WTC11 (cell line): ENCODE data around the gene VKORC1.

Experiments
- TF ChIP-seq, protein P1 (sequence below): sonication (generic); formaldehyde crosslinking; IDR thresholded peaks from 2 replicates; pipeline ENCODE4 v1.8.0; 2022; ENCODE audit warnings: mild to moderate bottlenecking, missing genetic modification reagents
- TF ChIP-seq, protein P2 (sequence below): sonication (generic); formaldehyde crosslinking; IDR thresholded peaks from 2 replicates; pipeline ENCODE4 v1.8.1; 2022; ENCODE audit warnings: low read depth, mild to moderate bottlenecking, moderate library complexity, missing genetic modification reagents, borderline replicate concordance
- TF ChIP-seq, protein P3 (sequence below): sonication (generic); formaldehyde crosslinking; IDR thresholded peaks from 2 replicates; pipeline ENCODE4 v1.8.1; 2023; ENCODE audit warnings: mild to moderate bottlenecking, missing genetic modification reagents, borderline replicate concordance
- TF ChIP-seq, protein P4 (sequence below): fragments of 200-600 bp; IDR thresholded peaks from 2 replicates; pipeline ENCODE4 v1.8.0; 2022; ENCODE audit warnings: antibody characterized with exemption

DNA sequence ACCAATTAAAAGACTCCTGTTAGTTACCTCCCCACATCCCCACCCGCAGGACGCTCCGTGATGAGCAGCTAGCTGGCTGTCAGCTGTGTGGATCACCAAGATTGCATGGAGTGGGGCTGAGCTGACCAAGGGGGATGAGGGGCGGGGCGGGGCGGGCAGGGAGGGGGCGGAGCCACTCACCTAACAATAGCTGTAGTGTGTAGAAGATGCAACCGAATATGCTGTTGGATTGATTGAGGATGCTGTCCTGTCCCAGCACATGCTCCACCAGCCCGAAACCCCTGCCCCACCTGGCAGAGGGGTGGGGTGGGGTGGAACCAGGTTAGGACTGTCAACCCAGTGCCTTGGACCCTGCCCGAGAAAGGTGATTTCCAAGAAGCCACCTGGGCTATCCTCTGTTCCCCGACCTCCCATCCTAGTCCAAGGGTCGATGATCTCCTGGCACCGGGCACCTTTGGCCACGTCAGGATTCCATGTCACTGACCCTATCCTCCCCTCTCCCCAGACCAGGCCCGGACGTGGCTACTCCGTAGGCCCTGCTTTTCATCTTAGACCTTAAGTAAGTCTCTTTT lies 1.4 kb downstream of the VKORC1 start:
- TF ChIP-seq, protein P1, sequence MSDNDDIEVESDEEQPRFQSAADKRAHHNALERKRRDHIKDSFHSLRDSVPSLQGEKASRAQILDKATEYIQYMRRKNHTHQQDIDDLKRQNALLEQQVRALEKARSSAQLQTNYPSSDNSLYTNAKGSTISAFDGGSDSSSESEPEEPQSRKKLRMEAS (CRISPR knock-in tag), result no peak
- TF ChIP-seq, protein P2, sequence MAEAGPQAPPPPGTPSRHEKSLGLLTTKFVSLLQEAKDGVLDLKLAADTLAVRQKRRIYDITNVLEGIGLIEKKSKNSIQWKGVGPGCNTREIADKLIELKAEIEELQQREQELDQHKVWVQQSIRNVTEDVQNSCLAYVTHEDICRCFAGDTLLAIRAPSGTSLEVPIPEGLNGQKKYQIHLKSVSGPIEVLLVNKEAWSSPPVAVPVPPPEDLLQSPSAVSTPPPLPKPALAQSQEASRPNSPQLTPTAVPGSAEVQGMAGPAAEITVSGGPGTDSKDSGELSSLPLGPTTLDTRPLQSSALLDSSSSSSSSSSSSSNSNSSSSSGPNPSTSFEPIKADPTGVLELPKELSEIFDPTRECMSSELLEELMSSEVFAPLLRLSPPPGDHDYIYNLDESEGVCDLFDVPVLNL, result no peak
- TF ChIP-seq, protein P3, sequence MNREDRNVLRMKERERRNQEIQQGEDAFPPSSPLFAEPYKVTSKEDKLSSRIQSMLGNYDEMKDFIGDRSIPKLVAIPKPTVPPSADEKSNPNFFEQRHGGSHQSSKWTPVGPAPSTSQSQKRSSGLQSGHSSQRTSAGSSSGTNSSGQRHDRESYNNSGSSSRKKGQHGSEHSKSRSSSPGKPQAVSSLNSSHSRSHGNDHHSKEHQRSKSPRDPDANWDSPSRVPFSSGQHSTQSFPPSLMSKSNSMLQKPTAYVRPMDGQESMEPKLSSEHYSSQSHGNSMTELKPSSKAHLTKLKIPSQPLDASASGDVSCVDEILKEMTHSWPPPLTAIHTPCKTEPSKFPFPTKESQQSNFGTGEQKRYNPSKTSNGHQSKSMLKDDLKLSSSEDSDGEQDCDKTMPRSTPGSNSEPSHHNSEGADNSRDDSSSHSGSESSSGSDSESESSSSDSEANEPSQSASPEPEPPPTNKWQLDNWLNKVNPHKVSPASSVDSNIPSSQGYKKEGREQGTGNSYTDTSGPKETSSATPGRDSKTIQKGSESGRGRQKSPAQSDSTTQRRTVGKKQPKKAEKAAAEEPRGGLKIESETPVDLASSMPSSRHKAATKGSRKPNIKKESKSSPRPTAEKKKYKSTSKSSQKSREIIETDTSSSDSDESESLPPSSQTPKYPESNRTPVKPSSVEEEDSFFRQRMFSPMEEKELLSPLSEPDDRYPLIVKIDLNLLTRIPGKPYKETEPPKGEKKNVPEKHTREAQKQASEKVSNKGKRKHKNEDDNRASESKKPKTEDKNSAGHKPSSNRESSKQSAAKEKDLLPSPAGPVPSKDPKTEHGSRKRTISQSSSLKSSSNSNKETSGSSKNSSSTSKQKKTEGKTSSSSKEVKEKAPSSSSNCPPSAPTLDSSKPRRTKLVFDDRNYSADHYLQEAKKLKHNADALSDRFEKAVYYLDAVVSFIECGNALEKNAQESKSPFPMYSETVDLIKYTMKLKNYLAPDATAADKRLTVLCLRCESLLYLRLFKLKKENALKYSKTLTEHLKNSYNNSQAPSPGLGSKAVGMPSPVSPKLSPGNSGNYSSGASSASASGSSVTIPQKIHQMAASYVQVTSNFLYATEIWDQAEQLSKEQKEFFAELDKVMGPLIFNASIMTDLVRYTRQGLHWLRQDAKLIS (CRISPR knock-in tag), result no peak
- TF ChIP-seq, protein P4, sequence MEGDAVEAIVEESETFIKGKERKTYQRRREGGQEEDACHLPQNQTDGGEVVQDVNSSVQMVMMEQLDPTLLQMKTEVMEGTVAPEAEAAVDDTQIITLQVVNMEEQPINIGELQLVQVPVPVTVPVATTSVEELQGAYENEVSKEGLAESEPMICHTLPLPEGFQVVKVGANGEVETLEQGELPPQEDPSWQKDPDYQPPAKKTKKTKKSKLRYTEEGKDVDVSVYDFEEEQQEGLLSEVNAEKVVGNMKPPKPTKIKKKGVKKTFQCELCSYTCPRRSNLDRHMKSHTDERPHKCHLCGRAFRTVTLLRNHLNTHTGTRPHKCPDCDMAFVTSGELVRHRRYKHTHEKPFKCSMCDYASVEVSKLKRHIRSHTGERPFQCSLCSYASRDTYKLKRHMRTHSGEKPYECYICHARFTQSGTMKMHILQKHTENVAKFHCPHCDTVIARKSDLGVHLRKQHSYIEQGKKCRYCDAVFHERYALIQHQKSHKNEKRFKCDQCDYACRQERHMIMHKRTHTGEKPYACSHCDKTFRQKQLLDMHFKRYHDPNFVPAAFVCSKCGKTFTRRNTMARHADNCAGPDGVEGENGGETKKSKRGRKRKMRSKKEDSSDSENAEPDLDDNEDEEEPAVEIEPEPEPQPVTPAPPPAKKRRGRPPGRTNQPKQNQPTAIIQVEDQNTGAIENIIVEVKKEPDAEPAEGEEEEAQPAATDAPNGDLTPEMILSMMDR, result no peak
